NAMALWA (cell line): ENCODE results near the gene SLC15A5.
A peak's percentile ranks its signal among the peaks of the same experiment; 100 is the strongest.

Source experiments
- DNase-seq: peaks from one replicate; pipeline ENCODE4 v3.0.0-alpha.2; 2015; ENCODE audit warnings: low spot score

Gene SLC15A5

DNA sequence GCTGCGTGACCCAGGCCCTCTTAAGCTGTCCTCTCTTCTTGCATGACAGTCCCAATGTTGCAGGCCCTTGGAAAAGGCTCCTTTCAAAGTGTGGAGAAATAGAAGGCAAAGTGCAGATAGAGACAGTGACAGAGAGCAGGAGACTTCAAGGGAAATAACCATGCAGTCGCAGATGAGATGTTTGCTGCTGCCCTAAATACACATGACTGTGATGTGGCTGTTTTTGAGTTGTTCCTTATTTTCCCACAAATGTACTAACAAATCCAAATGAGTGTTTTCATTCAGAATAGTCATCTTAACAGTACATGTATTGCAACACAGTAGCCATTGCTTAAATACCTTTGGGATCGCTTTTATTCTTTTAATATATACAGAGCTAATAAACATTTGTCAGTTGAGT lies 101.6 kb downstream of the SLC15A5 start:
- DNase-seq: no peak

- no peak for DNase-seq
Observed at GRCh38 chr12:16174282-16174681, 103.2 kb downstream of the SLC15A5 start.

GRCh38 chr12:16171348-16171747 lies 106.1 kb downstream of the SLC15A5 start:
- DNase-seq: no peak

- no peak for DNase-seq
Observed at GRCh38 chr12:16168078-16168477, 109.4 kb downstream of the SLC15A5 start.

GRCh38 chr12:16166563-16167470 lies 110.7 kb downstream of the SLC15A5 start:
- DNase-seq: no peak

- DNase-seq: peak; percentile 61
Observed at GRCh38 chr12:16165506-16165905, 112.0 kb downstream of the SLC15A5 start.

- DNase-seq: no peak
Observed at GRCh38 chr12:16163901-16164300, 113.6 kb downstream of the SLC15A5 start.

DNA sequence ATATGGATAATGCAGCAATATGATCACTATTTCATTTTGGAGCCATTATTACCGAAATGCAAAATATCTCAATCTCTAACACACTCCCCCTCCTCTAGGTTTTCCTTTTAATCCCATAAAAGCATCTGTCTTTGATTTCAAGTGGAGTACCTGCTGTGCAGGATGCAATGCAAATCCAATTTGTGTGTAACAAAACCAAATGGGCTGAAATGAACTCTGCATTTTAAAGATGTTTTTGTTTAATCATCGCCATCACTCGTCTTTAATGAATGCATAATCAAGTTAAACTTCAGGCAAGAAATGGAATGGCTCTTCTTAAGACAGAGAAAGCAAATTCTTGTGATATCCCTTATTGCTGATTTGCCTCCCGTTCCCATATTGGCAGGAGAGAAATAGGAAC lies 114.3 kb downstream of the SLC15A5 start:
- DNase-seq: no peak

GRCh38 chr12:16159571-16159970 lies 117.9 kb downstream of the SLC15A5 start:
- no peak for DNase-seq

- DNase-seq: no peak
Observed at GRCh38 chr12:16158050-16158449, 119.4 kb downstream of the SLC15A5 start.

GRCh38 chr12:16155938-16156337 lies 121.5 kb downstream of the SLC15A5 start:
- no peak for DNase-seq

- no peak for DNase-seq
Observed at GRCh38 chr12:16154990-16155389, 122.5 kb downstream of the SLC15A5 start.

DNA sequence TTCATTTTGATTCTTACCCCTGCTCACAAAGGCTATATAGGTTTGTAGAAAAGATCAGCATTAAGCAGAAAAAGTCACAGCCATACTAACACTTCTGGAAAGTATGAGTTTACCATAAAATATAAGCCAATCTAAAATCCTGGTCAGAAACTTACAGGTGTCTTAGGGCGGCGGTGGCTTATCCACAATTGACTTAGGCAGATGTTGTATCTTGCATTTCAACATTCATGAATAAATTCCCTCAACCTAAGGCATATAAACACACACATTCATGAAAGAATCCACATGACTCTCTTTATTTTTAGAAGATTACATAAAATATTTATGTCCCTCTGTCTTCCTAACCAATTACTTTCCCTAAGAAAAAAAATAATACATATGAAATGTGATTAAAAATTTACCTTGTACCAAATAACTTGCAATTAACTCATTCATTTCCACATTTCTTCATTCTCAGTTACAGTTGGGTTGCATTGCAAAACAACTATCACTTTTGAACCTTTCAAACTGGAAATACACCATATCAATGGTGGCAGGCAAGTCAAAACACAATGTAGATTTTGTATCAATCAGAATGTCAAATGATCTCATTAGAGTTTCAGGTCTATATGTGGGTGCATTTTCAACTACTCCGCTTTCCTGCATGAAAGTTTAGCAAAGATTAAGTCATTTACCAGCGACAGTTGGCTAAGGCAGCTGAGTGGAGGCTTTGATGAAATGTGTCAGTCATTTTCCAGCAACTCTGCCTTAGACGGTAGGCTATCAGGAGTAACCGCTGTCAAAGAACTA lies 124.4 kb downstream of the SLC15A5 start:
- no peak for DNase-seq

GRCh38 chr12:16150276-16150675 lies 127.2 kb downstream of the SLC15A5 start:
- no peak for DNase-seq

DNA sequence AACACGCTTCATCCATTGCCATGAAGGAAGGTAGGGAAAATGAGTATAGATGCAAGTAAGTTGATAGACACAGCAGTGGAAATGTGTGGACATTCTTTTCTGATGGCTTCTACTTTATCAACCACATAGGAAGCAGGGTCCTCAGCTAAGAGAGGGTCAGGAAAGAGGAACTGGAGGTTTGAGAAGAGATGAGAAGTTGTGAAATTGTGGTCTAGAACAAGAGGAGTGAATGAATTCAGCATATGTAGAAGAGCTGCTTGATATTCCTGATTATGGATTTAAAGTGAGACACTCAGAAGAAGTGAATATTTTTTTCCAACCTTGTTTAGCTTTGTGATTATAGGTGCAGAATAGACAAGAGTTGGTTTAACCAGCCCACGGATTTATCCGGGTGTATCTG lies 128.5 kb downstream of the SLC15A5 start:
- DNase-seq: no peak
